Measurements from ENCODE around the gene MPPED2. TPM values are rescaled to one million over a fixed set of nuclear protein-coding genes. Genes with fewer than 3 reads are reported as not detected.

The MPPED2 gene
- total RNA-seq, 4 donors from 2014 or later: 1.1 to 2.0 (median 1.9) TPM; not detected in 1

- 97% methylated on average over 1 of the region's 1 CpG for WGBS
- Histone ChIP-seq H3K36me3 (no peaks in the 10 kb centered on the region), H3K4me1 (peaks cover under 1% of the 10 kb centered on the region), H3K9me3 (no peaks in the 10 kb centered on the region), H3K4me3 (no peak overlapping the region), H3K27ac (no peak overlapping the region), H3K27me3 (peaks cover 8% of the 10 kb centered on the region)
- no peak for DNase-seq (ENCODE audit: low spot score in 2 of 2)
- TF ChIP-seq CTCF (IDR thresholded peaks at IDR 0.05) (no peak), EP300 (IDR thresholded peaks at IDR 0.05) (no peak), POLR2AphosphoS5 (IDR thresholded peaks at IDR 0.05) (no peak), POLR2A (IDR thresholded peaks at IDR 0.05) (no peak)
Measured at GRCh38 chr11:30578406-30578805, 7.7 kb downstream of the MPPED2 start.

GRCh38 chr11:30573951-30574350 lies 12.2 kb downstream of the MPPED2 start:
- no peak for DNase-seq (ENCODE audit: low spot score in 2 of 2)
- no peaks in the 10 kb centered on the region for H3K4me1 ChIP-seq
- no peak for TF ChIP-seq POLR2AphosphoS5 (IDR thresholded peaks at IDR 0.05)
- TF ChIP-seq CTCF (IDR thresholded peaks at IDR 0.05): no peak
- no peak for TF ChIP-seq POLR2A (IDR thresholded peaks at IDR 0.05)
- no peak for TF ChIP-seq EP300 (IDR thresholded peaks at IDR 0.05)
- H3K9me3 ChIP-seq: no peaks in the 10 kb centered on the region
- over 99% methylated on average over 2 of the region's 2 CpGs for WGBS
- no peaks in the 10 kb centered on the region for H3K27me3 ChIP-seq
- no peak overlapping the region for H3K27ac ChIP-seq
- H3K4me3 ChIP-seq: no peak overlapping the region
- H3K36me3 ChIP-seq: no peaks in the 10 kb centered on the region

DNA sequence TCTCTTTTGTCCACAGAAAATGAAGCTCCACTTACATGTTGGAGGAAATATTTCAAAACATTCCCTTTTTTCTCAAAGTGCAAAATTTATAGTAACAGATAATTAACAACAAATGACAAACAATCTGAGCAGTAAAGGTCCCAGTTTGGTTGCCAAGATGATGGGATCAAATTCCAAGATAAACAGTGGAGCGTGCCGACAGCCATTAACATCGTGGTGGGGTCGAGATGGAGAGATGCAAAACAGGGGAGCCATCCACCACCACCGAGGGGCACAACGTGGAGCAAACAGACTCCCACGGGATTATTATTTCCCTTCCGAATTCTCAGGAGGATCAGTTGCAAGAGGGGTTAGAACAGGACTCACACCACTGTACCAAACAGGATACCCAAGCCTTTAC lies 17.2 kb downstream of the MPPED2 start:
- Histone ChIP-seq H3K36me3 (no peaks in the 10 kb centered on the region), H3K4me1 (no peaks in the 10 kb centered on the region), H3K4me3 (no peak overlapping the region), H3K27ac (no peak overlapping the region), H3K9me3 (no peaks in the 10 kb centered on the region), H3K27me3 (no peaks in the 10 kb centered on the region)
- TF ChIP-seq POLR2AphosphoS5 (IDR thresholded peaks at IDR 0.05): no peak
- TF ChIP-seq EP300 (IDR thresholded peaks at IDR 0.05): no peak
- TF ChIP-seq CTCF (IDR thresholded peaks at IDR 0.05): no peak
- no peak for TF ChIP-seq POLR2A (IDR thresholded peaks at IDR 0.05)
- WGBS: 59% methylated on average over 8 of the region's 8 CpGs
- no peak for DNase-seq (ENCODE audit: low spot score in 2 of 2)

- Histone ChIP-seq H3K4me3 (no peak overlapping the region), H3K27ac (no peak overlapping the region), H3K36me3 (no peaks in the 10 kb centered on the region), H3K27me3 (no peaks in the 10 kb centered on the region), H3K4me1 (no peaks in the 10 kb centered on the region), H3K9me3 (no peaks in the 10 kb centered on the region)
- 90% methylated on average over 1 of the region's 1 CpG for WGBS
- no peak for DNase-seq (ENCODE audit: low spot score in 2 of 2)
- TF ChIP-seq EP300 (IDR thresholded peaks at IDR 0.05): no peak
- no peak for TF ChIP-seq CTCF (IDR thresholded peaks at IDR 0.05)
- no peak for TF ChIP-seq POLR2AphosphoS5 (IDR thresholded peaks at IDR 0.05)
- TF ChIP-seq POLR2A (IDR thresholded peaks at IDR 0.05): no peak
Measured at GRCh38 chr11:30567644-30568043, 18.5 kb downstream of the MPPED2 start.

DNA sequence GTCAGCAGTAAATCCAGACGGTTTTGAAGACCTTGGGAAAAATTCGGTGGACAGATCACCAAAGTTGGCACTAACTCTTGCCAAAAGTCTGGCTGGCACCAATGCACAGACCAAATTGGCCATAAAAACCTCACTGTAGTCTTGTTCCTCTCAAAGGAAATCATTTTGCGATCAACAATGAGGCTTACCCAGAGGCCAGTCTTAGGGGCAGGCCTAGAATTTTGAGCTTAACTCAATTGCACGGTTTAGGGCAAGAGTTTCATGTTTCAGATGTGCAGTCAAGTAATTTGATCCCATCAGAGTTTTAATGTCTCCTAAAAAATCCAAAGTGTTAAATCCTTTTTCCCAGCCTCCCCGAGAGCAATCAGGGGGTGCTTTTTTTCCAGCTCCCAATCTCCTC lies 19.0 kb downstream of the MPPED2 start:
- no peaks in the 10 kb centered on the region for H3K36me3 ChIP-seq
- no peaks in the 10 kb centered on the region for H3K4me1 ChIP-seq
- H3K9me3 ChIP-seq: no peaks in the 10 kb centered on the region
- 37% methylated on average over 5 of the region's 5 CpGs for WGBS
- no peak overlapping the region for H3K4me3 ChIP-seq
- no peak for DNase-seq (ENCODE audit: low spot score in 2 of 2)
- H3K27ac ChIP-seq: no peak overlapping the region
- H3K27me3 ChIP-seq: no peaks in the 10 kb centered on the region
- no peak for TF ChIP-seq CTCF (IDR thresholded peaks at IDR 0.05)
- TF ChIP-seq POLR2A (IDR thresholded peaks at IDR 0.05): no peak
- no peak for TF ChIP-seq EP300 (IDR thresholded peaks at IDR 0.05)
- TF ChIP-seq POLR2AphosphoS5 (IDR thresholded peaks at IDR 0.05): no peak
